Uterus (tissue), 4 donors: ENCODE data around the gene VPS41. TPM values are rescaled to one million over a fixed set of nuclear protein-coding genes. Genes with fewer than 3 reads are reported as not detected.

Experiments
- DNase-seq, 2 donors: peaks; one replicate each; pipeline ENCODE4 v3.0.0-alpha.2; 2019 to 2020
- H3K27ac ChIP-seq, 2 donors: fragments of 200-600 bp; sonication (generic); 1 replicate in 1 of 2; 2 replicates in 1 of 2; pipeline ENCODE4 v1.5.1; 2016 to 2018
- H3K27me3 ChIP-seq, 2 donors: fragments of 200-600 bp; sonication (generic); one replicate each; pipeline ENCODE4 v1.5.1; 2018 to 2019; ENCODE audit warnings: control low read depth in 1 of 2
- H3K36me3 ChIP-seq, 2 donors: fragments of 200-600 bp; sonication (generic); one replicate each; pipeline ENCODE4 v1.5.1; 2019; ENCODE audit warnings: control low read depth in 1 of 2
- H3K4me1 ChIP-seq, 2 donors: fragments of 200-600 bp; sonication (generic); one replicate each; pipeline ENCODE4 v1.5.1; 2018 to 2019; ENCODE audit warnings: control low read depth in 1 of 2
- H3K4me3 ChIP-seq, 2 donors: fragments of 200-600 bp; sonication (generic); 1 replicate in 1 of 2; 2 replicates in 1 of 2; pipeline ENCODE4 v1.5.1; 2018 to 2019; ENCODE audit warnings: mild to moderate bottlenecking in 1 of 2
- H3K9me3 ChIP-seq, 2 donors: fragments of 200-600 bp; sonication (generic); one replicate each; pipeline ENCODE4 v1.5.1; 2019; ENCODE audit warnings: control low read depth in 1 of 2
- POLR2A ChIP-seq, 2 donors: fragments of 450-650 bp; IDR thresholded peaks; one replicate each; pipeline ENCODE4 v1.6.1; 2016; ENCODE audit warnings: antibody characterized with exemption in 2 of 2, mild to moderate bottlenecking in 1 of 2, moderate library complexity in 1 of 2
- intact Hi-C: fragments of 100-400 bp; cut with DNase I; formaldehyde crosslinking; loops from one replicate; pipeline ENCODE4 v1.15.1; 2023; ENCODE audit warnings: low total_unique reads
- total RNA-seq, 4 donors: library from RNA; depleted of rRNA in 3 of 4; stranded (reverse); fragments of >200 nt in 3 of 4; gene quantifications; one replicate each; pipeline versions ENCODE4 v1.1.0 to v1.2.4, GENCODE V29; 2014 to 2023
- TF ChIP-seq, protein P1 (sequence below), 4 experiments: fragments of 200-600 bp in 2 of 4; fragments of 450-650 bp in 2 of 4; sonication (generic) in 2 of 4; IDR thresholded peaks; one replicate each; pipeline ENCODE4 v1.5.1; 2016 to 2019; ENCODE audit warnings: antibody characterized with exemption in 4 of 4, mild to moderate bottlenecking in 2 of 4, moderate library complexity in 1 of 4
- donor health status: DM: yes; HTN: yes; CAD: no.

Gene VPS41
- total RNA-seq, 4 donors from 2014 or later = 41.2 to 122 (median 74.0) TPM

DNA sequence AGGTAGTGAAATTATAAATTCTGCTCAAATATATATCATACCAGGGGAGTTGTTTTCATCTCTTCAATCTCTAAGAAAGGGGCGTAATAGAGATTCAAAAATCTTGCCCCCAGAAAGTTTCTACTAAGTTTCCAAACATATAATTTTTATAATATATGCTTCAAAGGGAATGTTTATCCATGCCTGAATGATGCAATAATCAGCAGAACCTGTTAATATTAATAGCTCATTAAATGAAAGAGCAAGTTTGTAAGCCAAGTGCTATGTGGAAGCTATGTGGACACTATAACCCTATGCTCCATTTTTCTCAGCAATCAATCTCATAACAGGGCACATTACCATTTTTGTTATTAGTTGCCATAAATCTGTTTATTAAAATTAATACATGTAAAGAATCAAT, 25.3 kb downstream of the VPS41 start:
- no peak for DNase-seq
- intact Hi-C loops = no loop called here
- Histone ChIP-seq H3K27ac (no peak overlapping the region), H3K27me3 (no peaks in the 10 kb centered on the region), H3K9me3 (no peaks in the 10 kb centered on the region), H3K4me3 (no peak overlapping the region), H3K4me1 (no peaks in the 10 kb centered on the region), H3K36me3 (no peaks in the 10 kb centered on the region)
- TF ChIP-seq, protein P1, sequence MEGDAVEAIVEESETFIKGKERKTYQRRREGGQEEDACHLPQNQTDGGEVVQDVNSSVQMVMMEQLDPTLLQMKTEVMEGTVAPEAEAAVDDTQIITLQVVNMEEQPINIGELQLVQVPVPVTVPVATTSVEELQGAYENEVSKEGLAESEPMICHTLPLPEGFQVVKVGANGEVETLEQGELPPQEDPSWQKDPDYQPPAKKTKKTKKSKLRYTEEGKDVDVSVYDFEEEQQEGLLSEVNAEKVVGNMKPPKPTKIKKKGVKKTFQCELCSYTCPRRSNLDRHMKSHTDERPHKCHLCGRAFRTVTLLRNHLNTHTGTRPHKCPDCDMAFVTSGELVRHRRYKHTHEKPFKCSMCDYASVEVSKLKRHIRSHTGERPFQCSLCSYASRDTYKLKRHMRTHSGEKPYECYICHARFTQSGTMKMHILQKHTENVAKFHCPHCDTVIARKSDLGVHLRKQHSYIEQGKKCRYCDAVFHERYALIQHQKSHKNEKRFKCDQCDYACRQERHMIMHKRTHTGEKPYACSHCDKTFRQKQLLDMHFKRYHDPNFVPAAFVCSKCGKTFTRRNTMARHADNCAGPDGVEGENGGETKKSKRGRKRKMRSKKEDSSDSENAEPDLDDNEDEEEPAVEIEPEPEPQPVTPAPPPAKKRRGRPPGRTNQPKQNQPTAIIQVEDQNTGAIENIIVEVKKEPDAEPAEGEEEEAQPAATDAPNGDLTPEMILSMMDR (IDR thresholded peaks at IDR 0.05) = no peak
- TF ChIP-seq POLR2A (IDR thresholded peaks at IDR 0.05) = no peak

DNA sequence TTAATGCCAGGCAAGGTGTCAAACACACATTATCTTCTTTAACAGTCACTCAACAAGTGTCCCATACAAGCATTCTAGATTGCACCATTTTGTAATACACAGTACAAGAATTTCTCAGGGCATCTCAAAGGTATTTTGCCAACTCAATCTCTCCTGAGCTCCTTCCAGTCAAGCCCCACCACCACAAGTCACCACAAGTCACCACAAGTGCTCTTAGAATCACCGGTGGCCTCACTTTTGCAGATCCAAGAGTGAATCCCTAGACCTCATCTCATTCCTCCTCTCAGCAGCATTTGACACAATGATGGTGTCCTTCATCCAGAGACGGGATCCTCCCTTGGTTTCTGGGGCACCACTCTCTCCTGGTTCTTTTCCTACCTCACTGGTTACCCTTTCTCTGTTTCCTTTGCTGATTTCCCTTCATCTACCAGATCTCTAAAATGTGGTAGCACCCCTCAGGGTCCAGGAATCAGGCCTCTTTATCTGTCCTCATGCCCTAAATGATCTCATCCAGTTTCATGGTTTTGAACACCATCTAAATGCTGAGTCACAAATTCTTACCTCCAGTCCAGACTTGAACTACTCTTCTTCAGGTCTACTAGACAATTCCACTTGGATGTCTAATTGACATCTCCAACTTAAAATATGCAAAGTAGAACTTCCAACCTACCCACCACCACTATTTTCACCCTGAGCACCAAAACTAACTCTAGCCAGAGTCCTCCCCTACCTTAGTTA, 26.9 kb downstream of the VPS41 start:
- no peaks in the 10 kb centered on the region for H3K27me3 ChIP-seq
- no peaks in the 10 kb centered on the region for H3K9me3 ChIP-seq
- no peak for DNase-seq
- no peak overlapping the region for H3K27ac ChIP-seq
- no peaks in the 10 kb centered on the region for H3K36me3 ChIP-seq
- no peak overlapping the region for H3K4me3 ChIP-seq
- TF ChIP-seq POLR2A (IDR thresholded peaks at IDR 0.05) = no peak
- H3K4me1 ChIP-seq = no peaks in the 10 kb centered on the region
- intact Hi-C loops = no loop called here

DNA sequence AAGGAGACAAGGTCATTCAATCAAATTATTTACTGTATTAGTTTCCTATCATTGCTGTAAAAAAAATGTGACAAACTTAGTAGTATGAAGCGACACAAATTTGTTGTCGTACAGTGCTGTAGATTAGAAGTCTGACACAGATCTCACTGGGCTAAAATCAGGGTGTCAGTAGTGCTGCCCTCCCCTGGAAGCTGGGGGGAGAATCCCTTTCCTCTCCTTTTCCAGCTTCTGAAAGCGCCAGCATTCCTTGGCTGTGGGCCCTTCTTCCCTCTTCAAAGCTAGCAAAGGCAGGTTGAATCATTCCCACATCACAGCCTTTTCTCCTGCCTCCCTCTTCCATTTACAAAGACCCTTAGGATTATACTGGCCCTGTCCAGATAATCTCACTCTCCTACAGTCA, 28.0 kb downstream of the VPS41 start:
- no peak overlapping the region for H3K27ac ChIP-seq
- no peaks in the 10 kb centered on the region for H3K36me3 ChIP-seq
- DNase-seq = no peak
- H3K27me3 ChIP-seq = no peaks in the 10 kb centered on the region
- TF ChIP-seq, protein P1 (IDR thresholded peaks at IDR 0.05) = no peak
- TF ChIP-seq POLR2A (IDR thresholded peaks at IDR 0.05) = no peak
- no peaks in the 10 kb centered on the region for H3K4me1 ChIP-seq
- intact Hi-C loops = no loop called here
- no peaks in the 10 kb centered on the region for H3K9me3 ChIP-seq
- H3K4me3 ChIP-seq = no peak overlapping the region

DNA sequence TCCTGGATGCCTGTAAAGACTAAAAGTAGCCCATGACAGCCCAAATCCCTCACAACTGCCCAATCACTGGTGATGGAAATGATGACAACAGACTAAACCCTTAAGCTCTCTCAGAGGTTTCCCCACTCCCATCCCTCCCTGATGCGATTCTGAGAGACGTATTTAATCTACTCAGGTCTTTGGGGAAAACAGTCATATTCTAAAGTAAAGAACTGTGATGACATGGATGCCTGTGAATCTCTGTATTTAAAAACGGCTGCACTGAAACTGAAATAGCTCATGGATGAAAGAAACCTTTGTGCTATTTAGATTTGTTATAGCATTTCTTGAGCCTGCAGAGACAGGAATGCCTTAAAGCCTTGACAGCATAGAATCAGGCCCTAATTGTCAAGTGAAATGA, 28.5 kb downstream of the VPS41 start:
- Histone ChIP-seq H3K4me1 (no peaks in the 10 kb centered on the region), H3K27ac (no peak overlapping the region), H3K4me3 (no peak overlapping the region), H3K36me3 (no peaks in the 10 kb centered on the region), H3K9me3 (no peaks in the 10 kb centered on the region), H3K27me3 (no peaks in the 10 kb centered on the region)
- TF ChIP-seq, protein P1 (IDR thresholded peaks at IDR 0.05) = no peak
- TF ChIP-seq POLR2A (IDR thresholded peaks at IDR 0.05) = no peak
- intact Hi-C loops = no loop called here
- DNase-seq = no peak

DNA sequence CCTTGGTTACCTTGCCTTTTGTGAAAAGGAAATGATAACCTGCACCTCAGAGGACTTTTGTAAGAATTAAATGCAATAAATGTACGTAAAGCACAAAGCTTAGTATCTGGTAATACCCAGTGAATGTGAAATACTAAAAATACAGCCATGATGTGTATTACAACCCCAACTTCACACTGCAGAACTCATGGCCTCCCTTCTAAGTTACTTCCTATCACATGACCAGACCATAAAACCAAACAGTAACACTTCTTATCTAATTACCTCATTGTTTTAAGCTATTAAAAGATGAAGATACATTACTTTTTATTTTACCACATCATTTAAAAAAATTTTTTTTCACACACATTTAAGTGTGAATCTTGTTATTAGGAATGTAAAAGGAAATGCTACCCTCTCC, 29.0 kb downstream of the VPS41 start:
- no peak overlapping the region for H3K27ac ChIP-seq
- no peaks in the 10 kb centered on the region for H3K27me3 ChIP-seq
- H3K4me3 ChIP-seq = no peak overlapping the region
- no peaks in the 10 kb centered on the region for H3K4me1 ChIP-seq
- H3K36me3 ChIP-seq = no peaks in the 10 kb centered on the region
- intact Hi-C loops = no loop called here
- no peaks in the 10 kb centered on the region for H3K9me3 ChIP-seq
- no peak for DNase-seq
- TF ChIP-seq, protein P1 (IDR thresholded peaks at IDR 0.05) = no peak
- no peak for TF ChIP-seq POLR2A (IDR thresholded peaks at IDR 0.05)
